ENCODE results near the gene OR2A5.
"Not testable (repeated sequence)": the region's sequence is repeated elsewhere in the genome, so short reads cannot be mapped to it uniquely, and the experiment has no call there.

OR2A5 gene

DNA sequence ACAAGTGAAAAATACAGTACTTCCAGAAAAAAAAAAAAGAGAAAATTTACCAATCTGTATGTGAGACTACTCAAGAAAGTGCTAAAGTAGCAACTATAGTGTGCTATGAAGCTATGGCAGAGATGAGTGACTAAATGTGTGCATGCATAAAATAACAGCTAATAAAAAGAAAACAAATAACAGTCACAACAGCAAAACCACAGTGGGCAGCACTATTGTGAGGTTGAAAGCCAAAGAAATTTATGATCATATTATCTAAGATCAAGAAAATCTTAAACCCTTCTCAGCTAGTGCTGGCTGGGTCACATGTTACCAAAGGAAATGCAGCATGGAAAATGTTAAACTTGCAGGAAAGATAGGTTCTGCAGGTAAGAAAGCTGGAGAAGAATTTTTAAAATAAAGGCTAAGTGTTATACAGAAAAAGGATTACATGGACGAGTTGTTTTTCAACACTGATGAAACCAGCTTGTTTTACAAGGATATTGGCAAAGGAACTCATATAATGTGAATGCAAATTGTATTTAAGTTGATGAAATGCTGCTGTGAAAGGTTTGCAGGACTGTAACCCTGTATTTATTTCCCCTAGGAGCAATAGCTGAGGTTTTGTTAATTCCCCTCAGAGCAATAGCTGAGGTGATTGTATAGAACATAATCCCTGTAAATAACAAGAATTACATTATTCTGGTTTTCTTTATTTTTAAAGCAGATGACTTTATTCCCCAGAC is 15.6 kb upstream of the OR2A5 start:
- DNase-seq (ENCODE audit: low read depth in 2 of 2): no peak

DNA sequence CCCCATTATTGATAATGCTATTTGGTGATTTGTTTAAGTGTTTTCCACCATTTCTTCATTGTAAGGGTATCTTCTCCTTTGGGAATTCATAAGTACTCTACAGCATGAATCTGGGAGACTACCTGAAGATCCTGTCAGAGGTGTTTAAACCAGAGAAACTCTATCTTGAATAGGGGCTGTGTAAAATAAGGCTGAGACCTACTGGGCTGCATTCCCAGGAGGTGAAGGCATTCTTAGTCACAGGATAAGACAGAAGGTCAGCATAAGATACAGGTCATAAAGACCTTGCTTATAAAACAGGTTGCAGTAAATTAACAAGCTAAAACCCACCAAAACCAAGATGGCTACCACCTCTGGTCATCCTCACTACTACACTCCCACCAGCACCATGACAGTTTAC is 13.4 kb upstream of the OR2A5 start:
- no peak for DNase-seq (ENCODE audit: low read depth in 2 of 2)

DNA sequence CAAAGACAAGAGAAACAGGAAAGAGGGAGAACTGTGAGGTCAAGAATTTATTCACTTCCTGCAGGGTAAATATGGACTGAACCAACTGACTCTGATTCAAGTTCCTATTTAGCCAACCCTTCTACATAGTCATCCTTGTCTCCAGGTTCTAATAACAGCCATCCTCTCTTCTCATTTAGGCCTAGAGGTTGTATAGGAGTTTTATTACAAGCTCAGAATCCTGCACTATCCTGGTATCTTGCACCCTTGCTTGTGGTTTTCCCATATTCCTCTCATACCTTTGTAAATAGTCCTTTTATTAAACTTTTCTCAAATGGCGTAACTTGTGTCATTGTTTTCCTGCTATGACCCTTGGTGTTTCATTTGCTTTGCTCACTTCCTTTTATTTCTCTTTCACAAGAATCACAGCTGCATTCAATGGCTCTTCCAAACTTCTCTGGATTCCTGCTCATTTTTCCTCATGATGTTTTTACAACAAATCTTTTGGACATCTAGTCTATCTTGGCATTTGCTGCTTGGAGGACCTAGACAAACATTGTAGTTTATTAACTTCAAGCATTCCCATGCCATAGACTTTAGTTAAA is 12.4 kb upstream of the OR2A5 start:
- no peak for DNase-seq (ENCODE audit: low read depth in 2 of 2)

DNA sequence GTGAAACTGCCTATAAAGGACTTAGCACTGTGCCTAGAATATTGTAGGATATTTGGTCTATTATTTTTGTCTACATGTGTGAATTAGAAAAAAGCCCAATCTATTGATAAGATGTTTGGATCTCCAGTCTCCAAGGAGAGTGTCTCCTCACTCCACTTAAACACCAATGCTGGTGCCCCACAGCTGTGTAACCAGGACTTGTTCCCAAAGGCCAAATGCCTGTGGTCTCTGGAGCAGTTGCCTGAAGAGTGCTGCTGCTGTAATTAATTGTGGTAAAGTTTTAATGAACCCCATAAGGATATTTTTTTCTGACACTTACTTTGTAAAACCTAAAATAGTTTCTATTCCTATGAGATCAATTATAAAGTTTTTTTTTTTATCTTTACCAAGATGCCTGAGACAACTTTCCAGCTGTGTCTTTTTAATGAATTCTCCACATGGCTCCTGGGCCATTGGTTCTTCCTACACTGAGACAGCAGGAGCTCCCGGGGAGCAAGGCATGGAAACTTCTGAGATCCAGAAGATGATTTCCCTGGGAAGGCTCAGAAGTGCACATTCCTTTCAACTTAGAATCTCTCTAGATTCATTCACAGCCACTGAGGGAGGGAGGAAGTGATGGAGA is 11.2 kb upstream of the OR2A5 start:
- DNase-seq (ENCODE audit: low read depth in 2 of 2): no peak

DNA sequence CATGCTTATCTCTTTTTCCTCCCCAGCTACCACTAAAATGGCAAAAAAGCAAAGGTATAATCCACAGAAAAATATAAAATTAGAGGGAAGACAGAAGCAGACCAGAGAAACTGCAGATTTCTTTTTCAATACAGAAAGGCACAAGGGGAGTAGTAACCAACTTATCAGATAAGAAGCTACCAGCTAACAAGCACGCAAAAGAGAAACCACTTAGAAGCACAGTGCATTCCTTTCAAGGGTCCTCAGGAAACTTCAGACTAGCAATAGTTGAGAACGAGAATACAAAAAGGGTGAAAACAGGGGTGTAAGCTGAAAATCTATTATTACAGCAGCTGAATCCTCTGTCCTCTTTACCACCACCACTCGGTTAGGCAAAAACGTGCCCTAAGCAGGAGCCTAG is 9.9 kb upstream of the OR2A5 start:
- no peak for DNase-seq (ENCODE audit: low read depth in 2 of 2)

DNA sequence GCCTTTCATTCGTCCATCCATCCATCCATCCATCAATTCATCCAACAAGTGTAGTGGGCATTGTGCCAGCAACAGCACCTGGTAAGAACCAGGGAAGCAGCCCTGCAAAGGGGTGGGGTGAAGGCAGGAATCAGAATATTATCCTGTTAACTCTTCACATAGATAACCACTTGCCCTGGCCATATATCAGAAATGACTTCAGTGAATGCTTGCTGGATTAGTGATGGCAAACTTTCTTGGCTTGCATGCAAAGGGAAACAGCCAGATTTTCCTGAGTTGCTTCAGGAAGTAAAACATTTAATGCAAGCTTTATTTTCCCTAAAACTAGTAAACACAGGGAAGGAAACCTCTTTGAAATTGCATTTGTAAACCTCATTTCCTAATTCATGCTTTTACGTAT is 743 bp downstream of the OR2A5 start:
- DNase-seq (ENCODE audit: low read depth in 2 of 2): no peak

DNA sequence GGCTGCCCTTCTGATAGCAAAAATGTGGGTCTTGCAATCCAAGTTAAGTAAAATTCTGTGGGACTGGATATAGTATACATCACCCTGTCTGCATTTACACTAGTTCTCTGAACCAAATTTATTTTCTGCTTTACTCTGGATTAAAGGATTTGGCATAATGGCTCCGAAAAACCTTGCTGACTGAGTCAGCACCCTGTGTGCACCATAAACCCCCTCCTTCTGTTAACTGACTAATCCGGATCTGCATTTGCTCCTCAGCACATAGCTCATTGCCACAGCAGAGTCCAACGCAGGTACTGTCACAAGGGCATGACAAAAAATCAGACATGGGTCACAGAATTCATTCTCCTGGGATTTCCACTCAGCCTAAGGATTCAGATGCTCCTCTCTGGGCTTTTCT is 1.3 kb downstream of the OR2A5 start:
- no peak for DNase-seq (ENCODE audit: low read depth in 2 of 2)

DNA sequence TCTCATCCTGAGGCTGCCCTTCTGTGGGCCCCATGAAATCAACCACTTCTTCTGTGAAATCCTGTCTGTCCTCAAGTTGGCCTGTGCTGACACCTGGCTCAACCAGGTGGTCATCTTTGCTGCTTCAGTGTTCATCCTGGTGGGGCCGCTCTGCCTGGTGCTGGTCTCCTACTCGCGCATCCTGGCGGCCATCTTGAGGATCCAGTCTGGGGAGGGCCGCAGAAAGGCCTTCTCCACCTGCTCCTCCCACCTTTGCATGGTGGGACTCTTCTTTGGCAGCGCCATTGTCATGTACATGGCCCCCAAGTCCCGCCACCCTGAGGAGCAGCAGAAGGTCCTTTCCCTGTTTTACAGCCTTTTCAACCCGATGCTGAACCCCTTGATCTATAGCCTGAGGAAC is 2.1 kb downstream of the OR2A5 start:
- DNase-seq (ENCODE audit: low read depth in 2 of 2): not testable (repeated sequence)

DNA sequence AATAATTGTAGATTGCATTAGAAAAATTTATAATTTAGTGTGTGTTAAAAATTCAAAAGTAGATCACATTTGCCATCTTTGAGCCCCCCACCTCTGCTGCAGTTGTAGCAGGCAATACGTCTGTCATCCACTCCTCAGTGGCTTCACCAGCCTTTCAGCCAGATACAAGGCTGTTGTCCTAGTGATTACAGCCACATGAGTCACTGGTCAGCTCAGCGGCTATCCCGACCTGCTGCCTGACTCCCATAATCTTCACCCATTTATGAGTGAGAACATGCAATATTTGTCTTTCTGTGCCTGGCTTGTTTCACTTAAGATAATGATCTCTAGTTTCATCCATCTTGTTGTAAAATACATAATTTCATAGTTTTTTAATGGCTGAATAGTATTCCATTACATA is 9.2 kb downstream of the OR2A5 start:
- DNase-seq (ENCODE audit: low read depth in 2 of 2): no peak

DNA sequence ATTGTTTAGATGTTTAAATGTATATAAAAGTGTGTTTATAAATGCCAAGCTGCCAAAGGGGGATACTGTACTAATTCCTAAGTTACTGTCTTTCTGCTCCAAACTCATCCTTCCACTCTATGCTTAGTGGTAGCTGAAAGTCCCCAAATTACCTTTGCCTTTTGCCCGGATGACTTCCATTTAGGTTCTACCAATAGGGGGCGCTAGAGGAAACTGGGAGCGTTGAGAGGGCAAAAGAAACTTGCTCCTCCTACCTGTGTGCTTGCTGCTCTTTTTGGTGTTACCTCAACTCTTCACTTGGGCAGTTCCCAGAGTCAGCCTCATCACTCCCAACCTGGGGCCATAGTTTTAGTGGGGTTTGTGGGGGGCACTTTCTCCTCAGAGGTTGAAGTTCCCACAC is 15.0 kb downstream of the OR2A5 start:
- no peak for DNase-seq (ENCODE audit: low read depth in 2 of 2)

DNA sequence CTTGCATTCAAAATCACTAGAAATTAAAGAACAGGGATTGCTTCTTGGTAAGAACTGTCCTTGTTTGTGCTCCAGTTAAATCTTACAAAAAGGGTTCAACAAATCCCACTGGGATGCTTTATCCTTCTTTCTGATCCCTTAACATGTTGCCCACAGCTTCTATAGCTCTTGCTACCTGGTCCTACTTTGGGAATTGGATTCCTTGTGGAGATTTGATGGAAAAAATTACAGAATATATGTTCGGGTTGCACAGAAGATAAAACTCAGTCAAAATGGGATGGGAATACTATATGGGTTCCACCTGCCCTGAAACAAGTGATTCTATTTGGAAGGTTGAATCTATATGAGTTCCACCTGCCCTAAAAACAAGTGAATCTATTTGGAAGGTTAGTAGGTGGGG is 20.8 kb downstream of the OR2A5 start, which contains the start of gene OR2A25:
Gene OR2A25 (plus strand): TSS at position 301 of the 400 bp plus-strand sequence. CDS start 4,409 bp downstream, outside the sequence.
- no peak for DNase-seq (ENCODE audit: low read depth in 2 of 2)

DNA sequence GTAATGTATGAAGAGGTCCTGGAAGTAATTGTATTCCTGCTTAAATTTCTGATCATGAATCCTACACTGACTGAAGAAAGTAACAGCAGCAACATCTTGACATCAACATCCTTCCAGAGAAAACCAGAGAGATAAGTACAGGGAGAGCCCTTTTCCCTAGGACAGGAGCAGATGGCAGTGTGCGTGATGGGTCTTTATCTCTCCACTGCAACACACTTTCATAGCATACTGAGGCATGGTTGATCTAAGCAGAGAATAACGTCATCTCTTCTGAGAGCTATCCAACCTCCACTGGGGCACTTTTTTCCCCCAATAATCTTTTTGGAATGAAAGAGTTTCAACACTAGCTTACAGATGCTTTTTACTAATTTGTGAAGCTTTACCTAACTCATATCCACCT is 21.2 kb downstream of the OR2A5 start:
- no peak for DNase-seq (ENCODE audit: low read depth in 2 of 2)

DNA sequence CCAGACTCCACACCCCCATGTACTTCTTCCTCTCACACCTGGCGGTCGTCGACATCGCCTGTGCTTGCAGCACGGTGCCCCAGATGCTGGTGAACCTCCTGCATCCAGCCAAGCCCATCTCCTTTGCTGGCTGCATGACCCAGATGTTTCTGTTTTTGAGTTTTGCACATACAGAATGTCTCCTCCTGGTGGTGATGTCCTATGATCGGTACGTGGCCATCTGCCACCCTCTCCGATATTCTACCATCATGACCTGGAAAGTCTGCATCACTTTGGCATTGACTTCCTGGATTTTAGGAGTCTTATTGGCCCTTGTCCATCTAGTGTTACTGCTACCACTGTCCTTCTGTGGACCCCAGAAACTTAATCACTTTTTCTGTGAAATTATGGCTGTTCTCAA is 25.6 kb downstream of the OR2A5 start:
- no peak for DNase-seq (ENCODE audit: low read depth in 2 of 2)

DNA sequence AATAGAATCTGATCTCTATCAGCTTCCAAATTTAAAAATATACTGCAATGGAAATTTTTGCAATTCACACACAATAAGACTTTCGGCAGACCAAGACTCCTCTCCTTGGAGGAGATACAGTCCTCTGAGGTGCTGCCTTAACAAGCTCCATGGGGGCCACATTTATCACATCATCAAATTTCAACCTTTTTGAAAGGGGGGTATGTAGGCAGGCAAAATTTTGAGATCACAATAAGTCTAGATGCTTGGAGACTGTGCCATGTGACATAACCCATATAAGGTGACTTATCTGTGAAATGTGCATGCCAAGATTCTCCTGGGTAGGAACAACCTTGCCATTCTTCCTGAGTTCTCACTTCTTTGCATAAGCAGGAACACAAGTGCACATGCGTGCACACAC is 37.2 kb downstream of the OR2A5 start, which contains the start of gene OR2A12:
Gene OR2A12 (plus strand): TSS at position 301 of the 400 bp plus-strand sequence. CDS start 8,830 bp downstream, outside the sequence.
- DNase-seq (ENCODE audit: low read depth in 2 of 2): no peak

DNA sequence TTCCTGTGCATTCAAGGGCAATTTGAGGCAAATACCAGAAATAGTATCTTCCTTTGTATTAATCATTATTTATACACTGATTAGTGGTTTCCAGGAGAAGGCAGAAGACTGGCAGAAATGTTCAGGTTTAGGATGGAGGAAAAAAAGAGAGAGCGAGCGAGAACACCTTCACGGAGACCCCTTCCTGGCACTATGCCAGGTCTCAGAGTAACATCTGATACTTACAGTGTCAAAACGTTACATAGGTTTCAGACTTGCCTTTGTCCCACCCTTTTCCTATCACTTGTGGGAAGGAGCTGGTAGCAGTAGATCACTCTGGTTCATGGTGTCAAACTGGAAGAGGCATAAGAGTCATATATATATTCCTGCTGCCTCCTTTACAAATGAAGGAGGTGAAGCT is 38.0 kb downstream of the OR2A5 start:
- no peak for DNase-seq (ENCODE audit: low read depth in 2 of 2)

DNA sequence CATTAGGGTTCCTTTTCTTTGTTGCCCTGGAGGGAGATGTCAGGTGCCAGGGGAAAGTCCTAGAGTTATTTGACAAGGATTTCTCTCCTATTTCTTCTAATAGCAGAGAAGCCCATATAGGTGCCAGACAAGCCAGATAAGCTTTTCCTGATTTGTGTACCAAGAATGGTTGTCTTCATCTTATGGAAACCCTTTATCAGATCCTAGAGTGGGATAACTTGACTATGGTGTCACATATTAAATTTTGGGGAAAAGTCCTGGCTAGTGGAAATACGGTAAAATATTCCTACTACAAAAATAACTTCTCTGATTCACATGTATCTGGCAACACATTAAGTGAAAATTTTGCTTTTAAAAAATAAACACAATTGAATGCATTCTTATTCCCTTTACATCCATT is 38.5 kb downstream of the OR2A5 start:
- DNase-seq (ENCODE audit: low read depth in 2 of 2): no peak

DNA sequence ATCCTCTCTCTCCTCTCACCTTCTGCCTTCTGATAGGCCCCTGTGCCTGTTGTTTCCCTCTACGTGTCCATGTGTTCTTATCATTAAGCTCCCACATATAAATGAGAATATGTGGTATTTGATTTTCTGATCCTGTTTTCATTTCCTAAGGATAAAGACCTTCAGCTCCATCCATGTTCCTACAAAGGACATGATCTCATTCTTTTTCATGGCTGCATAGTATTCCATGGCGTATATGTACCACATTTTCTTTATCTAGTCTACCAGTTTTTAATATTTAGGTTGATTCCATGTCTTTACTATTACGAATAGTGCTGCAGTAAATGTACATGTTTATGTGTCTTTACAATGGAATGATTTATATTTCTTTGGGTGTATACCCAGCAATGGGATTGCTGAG is 41.9 kb downstream of the OR2A5 start:
- DNase-seq (ENCODE audit: low read depth in 2 of 2): no peak

DNA sequence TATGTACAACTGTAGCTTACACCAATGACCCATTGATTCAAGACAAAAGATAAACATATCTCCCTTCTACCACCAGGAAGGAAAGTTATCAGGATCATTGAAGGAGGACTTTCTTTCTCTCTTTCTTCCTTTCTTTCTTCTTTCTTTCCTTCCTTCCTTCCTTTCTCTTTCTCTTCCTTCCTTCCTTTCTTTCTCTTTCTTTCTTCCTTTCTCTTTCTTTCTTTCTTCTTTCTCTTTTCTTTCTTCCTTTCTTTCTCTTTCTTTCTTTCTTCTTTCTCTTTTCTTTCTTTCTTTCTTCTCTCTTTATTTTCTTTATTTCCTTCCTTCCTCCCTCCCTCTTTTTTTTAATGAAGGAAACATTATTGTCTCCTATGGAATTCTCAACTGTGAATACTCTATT is 50.0 kb downstream of the OR2A5 start:
- no peak for DNase-seq (ENCODE audit: low read depth in 2 of 2)

DNA sequence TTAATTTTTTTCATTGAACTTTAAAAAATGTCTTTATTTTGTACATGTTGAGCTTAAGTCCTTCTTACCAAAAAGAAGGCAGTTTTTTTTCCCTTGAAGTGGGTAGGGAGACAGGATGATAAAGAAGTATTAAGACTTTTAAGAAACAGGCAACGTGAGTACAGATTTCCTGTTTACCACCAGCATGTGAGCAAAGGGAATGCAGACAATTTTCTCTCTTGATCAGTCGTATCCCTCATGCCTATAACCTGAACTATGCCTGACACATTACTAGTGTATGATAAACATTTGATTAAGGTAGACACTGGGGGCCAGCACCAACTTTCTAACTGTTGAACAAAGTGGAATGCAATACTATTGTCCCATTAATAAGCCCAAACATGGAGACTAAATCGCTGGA is 51.9 kb downstream of the OR2A5 start:
- no peak for DNase-seq (ENCODE audit: low read depth in 2 of 2)

DNA sequence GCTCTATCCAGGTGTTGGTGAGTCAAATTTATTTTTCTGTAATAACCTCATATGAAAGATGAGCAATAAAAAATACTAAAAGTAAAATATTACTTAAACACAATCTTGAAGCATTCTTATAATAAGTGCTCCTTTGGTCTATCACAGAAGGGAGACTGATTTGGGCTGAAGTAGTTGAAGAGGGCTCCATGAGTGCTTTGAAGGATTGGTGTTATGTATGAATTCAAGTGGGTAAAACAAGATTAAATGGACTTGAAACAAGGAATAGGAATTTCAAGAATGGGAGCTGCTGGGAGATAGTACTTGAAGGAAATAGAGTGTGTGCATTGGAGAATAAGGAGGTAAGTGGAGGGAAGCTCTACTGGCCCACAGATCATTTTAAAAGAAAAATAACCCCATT is 53.3 kb downstream of the OR2A5 start:
- no peak for DNase-seq (ENCODE audit: low read depth in 2 of 2)

DNA sequence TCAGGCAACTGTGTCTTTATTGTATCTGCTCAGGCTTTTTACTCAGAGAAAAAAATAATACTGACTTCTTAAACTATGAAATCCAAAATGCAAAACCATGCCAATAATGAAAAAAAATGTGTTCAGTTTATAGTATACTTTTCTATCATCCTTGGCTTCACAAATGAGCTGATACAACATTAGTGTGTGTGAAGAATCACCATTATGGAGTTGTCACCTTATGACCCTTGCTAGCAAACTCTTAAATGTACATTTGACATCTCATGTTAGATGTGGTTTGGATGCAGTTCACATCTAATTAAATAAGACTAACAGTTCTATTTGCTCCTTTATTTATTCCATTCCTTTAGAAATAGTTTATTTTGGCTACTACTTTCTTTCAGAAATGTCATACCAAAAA is 56.5 kb downstream of the OR2A5 start:
- no peak for DNase-seq (ENCODE audit: low read depth in 2 of 2)
